Astrocyte (in vitro differentiated cells and primary cell): ENCODE measurements around the gene PIK3R4. TPM values are rescaled to one million over a fixed set of nuclear protein-coding genes. Genes with fewer than 3 reads are reported as not detected.

Experiments
- DNase-seq: peaks from one replicate; pipeline ENCODE4 v3.0.0-alpha.2; 2010; ENCODE audit warnings: low read depth
- FAIRE-seq: peaks from 2 replicates; lab custom pipeline; 2011; peaks lifted over from hg19 to GRCh38; lab: Jason Lieb, UNC
- H2AFZ ChIP-seq: 2 replicates; pipeline ENCODE4 v1.6.0; 2012; ENCODE audit warnings: low read depth, low read length, inconsistent platforms
- H3K27ac ChIP-seq: 2 replicates; pipeline ENCODE4 v1.5.1; 2011; ENCODE audit warnings: low read depth, low read length, inconsistent platforms
- H3K27me3 ChIP-seq: 2 replicates; pipeline ENCODE4 v1.6.0; 2011; ENCODE audit warnings: low read length, inconsistent platforms; ENCODE audit not compliant: insufficient read depth
- H3K36me3 ChIP-seq: 2 replicates; pipeline ENCODE4 v1.5.1; 2011; ENCODE audit warnings: low read length, inconsistent platforms; ENCODE audit not compliant: insufficient read depth
- H3K4me1 ChIP-seq: 2 replicates; pipeline ENCODE4 v1.5.1; 2011; ENCODE audit warnings: low read length, inconsistent platforms; ENCODE audit not compliant: insufficient read depth
- H3K4me2 ChIP-seq: 2 replicates; pipeline ENCODE4 v1.6.0; 2012; ENCODE audit warnings: low read length, inconsistent platforms
- H3K4me3 ChIP-seq: 2 replicates; pipeline ENCODE4 v1.5.1; 2011; ENCODE audit warnings: low read depth, mild to moderate bottlenecking, low read length, inconsistent platforms; ENCODE audit not compliant: insufficient read depth
- H3K79me2 ChIP-seq: 2 replicates; pipeline ENCODE4 v1.6.0; 2012; ENCODE audit warnings: mild to moderate bottlenecking, low read length, inconsistent platforms; ENCODE audit not compliant: insufficient read depth
- H3K9ac ChIP-seq: 2 replicates; pipeline ENCODE4 v1.6.0; 2012; ENCODE audit warnings: mild to moderate bottlenecking, low read length, inconsistent platforms
- H3K9me3 ChIP-seq: 2 replicates; pipeline ENCODE4 v1.5.1; 2012; ENCODE audit warnings: low read depth, mild to moderate bottlenecking, low read length, inconsistent platforms; ENCODE audit not compliant: insufficient read depth
- H4K20me1 ChIP-seq: 2 replicates; pipeline ENCODE4 v1.6.0; 2012; ENCODE audit warnings: low read length, inconsistent platforms; ENCODE audit not compliant: insufficient read depth
- H3K27ac Mint-ChIP-seq: one replicate; pipeline ENCODE4 v1.8.0; 2021; ENCODE audit warnings: mild to moderate bottlenecking, mixed read lengths; ENCODE audit not compliant: unreplicated experiment
- H3K27me3 Mint-ChIP-seq: one replicate; pipeline ENCODE4 v1.8.0; 2021; ENCODE audit warnings: low read depth, mixed read lengths; ENCODE audit not compliant: unreplicated experiment
- H3K36me3 Mint-ChIP-seq: one replicate; pipeline ENCODE4 v1.8.0; 2021; ENCODE audit warnings: low read depth, mixed read lengths; ENCODE audit not compliant: unreplicated experiment
- H3K4me1 Mint-ChIP-seq: one replicate; pipeline ENCODE4 v1.8.0; 2021; ENCODE audit warnings: low read depth, mixed read lengths; ENCODE audit not compliant: unreplicated experiment
- H3K4me3 Mint-ChIP-seq: one replicate; pipeline ENCODE4 v1.8.0; 2021; ENCODE audit warnings: mild to moderate bottlenecking, moderate library complexity, mixed read lengths; ENCODE audit not compliant: unreplicated experiment
- H3K9me3 Mint-ChIP-seq: one replicate; pipeline ENCODE4 v1.8.0; 2021; ENCODE audit warnings: mild to moderate bottlenecking, mixed read lengths; ENCODE audit not compliant: unreplicated experiment
- CTCF ChIP-seq: IDR thresholded peaks from 2 replicates; pipeline ENCODE4 v1.5.1; 2011; ENCODE audit warnings: low read depth, mild to moderate bottlenecking, inconsistent platforms, low read length, moderate library complexity; ENCODE audit not compliant: insufficient read depth
- EZH2 ChIP-seq: IDR thresholded peaks from 2 replicates; pipeline ENCODE4 v1.6.1; 2012; ENCODE audit warnings: mild to moderate bottlenecking, low read length, inconsistent platforms; ENCODE audit not compliant: insufficient read depth
- total RNA-seq: library from RNA; stranded (reverse); gene quantifications from 2 replicates; pipeline ENCODE4 v1.2.1, GENCODE V29; 2021

The PIK3R4 gene
- total RNA-seq, 1 donor from 2014 or later = 22.2 TPM

GRCh38 chr3:130758624-130759369 is 12.2 kb upstream of the PIK3R4 start:
- Histone ChIP-seq H3K4me3 (no peak overlapping the region), H3K27ac (no peak overlapping the region), H3K4me1 (no peaks in the 10 kb centered on the region), H3K27me3 (no peaks in the 10 kb centered on the region), H3K36me3 (no peaks in the 10 kb centered on the region), H3K9me3 (no peaks in the 10 kb centered on the region), H3K9ac (no peak overlapping the region), H2AFZ (no peak overlapping the region), H3K79me2 (no peaks in the 10 kb centered on the region), H3K4me2 (no peak overlapping the region), H4K20me1 (no peaks in the 10 kb centered on the region)
- TF ChIP-seq EZH2 (no peak), CTCF (no peak)
- DNase-seq (no peak), FAIRE-seq (no peak)
- Mint-ChIP-seq H3K27ac (no peak overlapping the region), H3K4me1 (no peaks in the 10 kb centered on the region), H3K36me3 (no peaks in the 10 kb centered on the region), H3K4me3 (no peak overlapping the region), H3K9me3 (no peaks in the 10 kb centered on the region), H3K27me3 (no peaks in the 10 kb centered on the region)

- H3K4me3 Mint-ChIP-seq = no peak overlapping the region
- no peaks in the 10 kb centered on the region for H3K9me3 ChIP-seq
- no peaks in the 10 kb centered on the region for H3K4me1 ChIP-seq
- DNase-seq (no peak), FAIRE-seq (no peak)
- no peak overlapping the region for H3K27ac ChIP-seq
- TF ChIP-seq EZH2 (no peak), CTCF (no peak)
- H3K79me2 ChIP-seq = no peaks in the 10 kb centered on the region
- H3K9me3 Mint-ChIP-seq = no peaks in the 10 kb centered on the region
- no peaks in the 10 kb centered on the region for H4K20me1 ChIP-seq
- H3K27ac Mint-ChIP-seq = no peak overlapping the region
- H3K36me3 Mint-ChIP-seq = no peaks in the 10 kb centered on the region
- H3K4me1 Mint-ChIP-seq = no peaks in the 10 kb centered on the region
- H3K27me3 ChIP-seq = no peaks in the 10 kb centered on the region
- H3K27me3 Mint-ChIP-seq = no peaks in the 10 kb centered on the region
- no peaks in the 10 kb centered on the region for H3K36me3 ChIP-seq
- H3K4me3 ChIP-seq = no peak overlapping the region
- no peak overlapping the region for H3K4me2 ChIP-seq
- H3K9ac ChIP-seq = no peak overlapping the region
- H2AFZ ChIP-seq = no peak overlapping the region
These were observed 11.1 kb upstream of the PIK3R4 start for GRCh38 chr3:130757611-130758150.

- Histone ChIP-seq H4K20me1 (no peaks in the 10 kb centered on the region), H2AFZ (no peak overlapping the region), H3K27ac (no peak overlapping the region), H3K4me2 (no peak overlapping the region), H3K4me3 (no peak overlapping the region), H3K36me3 (no peaks in the 10 kb centered on the region), H3K27me3 (no peaks in the 10 kb centered on the region), H3K79me2 (no peaks in the 10 kb centered on the region), H3K9me3 (no peaks in the 10 kb centered on the region), H3K4me1 (no peaks in the 10 kb centered on the region), H3K9ac (no peak overlapping the region)
- Mint-ChIP-seq H3K27me3 (no peaks in the 10 kb centered on the region), H3K36me3 (no peaks in the 10 kb centered on the region), H3K27ac (no peak overlapping the region), H3K9me3 (no peaks in the 10 kb centered on the region), H3K4me1 (no peaks in the 10 kb centered on the region), H3K4me3 (no peak overlapping the region)
- FAIRE-seq = no peak
- TF ChIP-seq EZH2 (no peak), CTCF (no peak)
- no peak for DNase-seq
These were observed 9.0 kb upstream of the PIK3R4 start for GRCh38 chr3:130755666-130756065.
